HG02798 (cell line): ENCODE results near the gene KLK15.
"Not testable (repeated sequence)": the region's sequence is repeated elsewhere in the genome, so short reads cannot be mapped to it uniquely, and the experiment has no call there.

Experiments used
- ATAC-seq: cut with Tn5 transposase; IDR thresholded peaks from one replicate; pipeline ENCODE4 v1.9.1; 2021; ENCODE audit warnings: mild to moderate bottlenecking; ENCODE audit not compliant: unreplicated experiment, poor library complexity

KLK15 gene

GRCh38 chr19:50822661-50823208, 10.6 kb downstream of the KLK15 start:
- no peak for ATAC-seq

- ATAC-seq, result no peak
These were observed 11.8 kb downstream of the KLK15 start for GRCh38 chr19:50821622-50822021.

GRCh38 chr19:50821248-50821612, 12.1 kb downstream of the KLK15 start:
- ATAC-seq, result no peak

- ATAC-seq, result no peak
These were observed 12.7 kb downstream of the KLK15 start for GRCh38 chr19:50820549-50821247.

GRCh38 chr19:50820086-50820485, 13.3 kb downstream of the KLK15 start:
- ATAC-seq, result no peak

- no peak for ATAC-seq
These were observed 13.7 kb downstream of the KLK15 start for GRCh38 chr19:50819636-50820035.

GRCh38 chr19:50818859-50819472, 14.4 kb downstream of the KLK15 start:
- ATAC-seq, result no peak

- ATAC-seq, result peak; percentile 68
These were observed 15.2 kb downstream of the KLK15 start for GRCh38 chr19:50817941-50818858.

- ATAC-seq, result no peak
These were observed 17.9 kb downstream of the KLK15 start for GRCh38 chr19:50815439-50815838.

- no peak for ATAC-seq
These were observed 18.5 kb downstream of the KLK15 start for GRCh38 chr19:50814883-50815282.

- no peak for ATAC-seq
These were observed 20.9 kb downstream of the KLK15 start for GRCh38 chr19:50812474-50812873.

GRCh38 chr19:50811622-50812238, 21.6 kb downstream of the KLK15 start:
- not testable (repeated sequence) for ATAC-seq

- ATAC-seq, result no peak
These were observed 24.5 kb downstream of the KLK15 start for GRCh38 chr19:50808856-50809255.

GRCh38 chr19:50804420-50805272, 28.7 kb downstream of the KLK15 start:
- peak; percentile 92 for ATAC-seq

GRCh38 chr19:50803633-50804419, 29.5 kb downstream of the KLK15 start:
- no peak for ATAC-seq

- no peak for ATAC-seq
These were observed 32.3 kb downstream of the KLK15 start for GRCh38 chr19:50801107-50801506.

- ATAC-seq, result no peak
These were observed 33.9 kb downstream of the KLK15 start for GRCh38 chr19:50799547-50799851.

GRCh38 chr19:50798659-50799546, 34.5 kb downstream of the KLK15 start:
- ATAC-seq, result no peak
